Measurements from ENCODE around the gene MT1F.

DNA sequence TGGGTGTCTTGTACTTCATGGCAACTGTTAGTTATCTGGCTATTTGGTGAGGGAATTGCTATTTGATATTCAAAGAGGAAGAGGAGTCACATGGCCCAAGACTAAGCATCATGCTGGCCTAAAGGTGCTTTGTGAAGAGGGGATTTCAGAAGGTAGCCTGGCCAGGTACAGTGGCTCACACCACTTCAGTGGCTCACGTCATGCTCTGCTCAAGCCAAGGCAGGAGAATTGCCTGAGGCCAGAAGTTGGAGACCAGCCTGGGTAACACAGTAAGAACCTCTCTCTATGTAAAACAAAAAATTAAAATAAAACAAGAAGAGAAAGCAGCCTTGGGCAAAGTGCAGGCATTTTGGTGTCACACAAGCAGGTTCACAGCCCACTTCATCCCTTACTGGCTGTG is 12.4 kb upstream of the MT1F start:
- no peak for TF ChIP-seq YY1 (IDR thresholded peaks at IDR 0.05; ENCODE audit: insufficient read depth, insufficient read length)
- TF ChIP-seq ZNF274 (IDR thresholded peaks at IDR 0.05; ENCODE audit: low read depth, low read length): no peak

Data from NT2/D1 (cell line).